Measurements from ENCODE around the gene SH3BP5L.
A peak's percentile ranks its signal among the peaks of the same experiment; 100 is the strongest.

SH3BP5L gene

DNA sequence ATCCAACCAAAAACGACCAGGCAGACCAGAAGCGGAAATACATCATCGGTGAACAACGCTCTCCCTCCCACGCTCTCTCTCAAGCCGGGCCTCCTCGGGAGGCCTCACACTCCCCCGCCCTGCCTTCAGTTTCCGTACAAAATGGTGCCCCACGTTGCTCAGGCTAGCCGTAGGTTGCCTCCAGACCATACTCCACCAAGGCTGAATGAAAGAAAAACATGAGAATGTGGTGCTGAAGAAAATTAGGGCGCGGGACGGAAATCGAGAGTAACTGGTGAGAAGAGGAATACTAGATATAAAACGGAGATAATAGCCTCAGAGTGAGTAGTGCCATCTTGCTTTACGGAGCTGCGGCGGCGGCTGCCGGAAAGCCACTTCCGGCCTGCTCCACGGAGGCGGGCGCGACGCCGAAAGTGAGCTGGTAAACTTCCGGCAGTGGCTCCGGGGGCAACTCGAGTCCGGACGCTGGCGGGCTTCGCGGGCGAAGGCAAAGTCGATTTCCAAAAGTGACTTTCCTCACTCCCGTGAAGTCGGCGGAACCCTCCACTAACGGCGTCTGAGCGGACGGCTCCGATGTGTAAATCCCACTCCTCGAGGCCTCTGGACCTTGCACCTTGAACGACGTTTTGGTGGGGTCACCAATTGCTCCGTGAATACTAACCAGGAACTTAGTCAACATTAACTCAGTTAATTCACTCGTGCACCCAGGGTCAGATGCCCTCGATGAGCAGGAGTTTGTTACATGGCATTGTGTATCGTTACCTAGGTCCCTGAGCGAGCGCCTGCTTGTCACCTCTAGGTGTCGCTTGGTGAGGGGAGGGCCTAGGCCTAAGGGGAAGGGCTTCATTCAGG is at the start of gene SH3BP5L:
SH3BP5L (minus strand) TSS at position 7 of the 852 bp plus-strand sequence. CDS start 980 bp downstream, outside the sequence.
- peak; percentile 98 for DNase-seq

DNA sequence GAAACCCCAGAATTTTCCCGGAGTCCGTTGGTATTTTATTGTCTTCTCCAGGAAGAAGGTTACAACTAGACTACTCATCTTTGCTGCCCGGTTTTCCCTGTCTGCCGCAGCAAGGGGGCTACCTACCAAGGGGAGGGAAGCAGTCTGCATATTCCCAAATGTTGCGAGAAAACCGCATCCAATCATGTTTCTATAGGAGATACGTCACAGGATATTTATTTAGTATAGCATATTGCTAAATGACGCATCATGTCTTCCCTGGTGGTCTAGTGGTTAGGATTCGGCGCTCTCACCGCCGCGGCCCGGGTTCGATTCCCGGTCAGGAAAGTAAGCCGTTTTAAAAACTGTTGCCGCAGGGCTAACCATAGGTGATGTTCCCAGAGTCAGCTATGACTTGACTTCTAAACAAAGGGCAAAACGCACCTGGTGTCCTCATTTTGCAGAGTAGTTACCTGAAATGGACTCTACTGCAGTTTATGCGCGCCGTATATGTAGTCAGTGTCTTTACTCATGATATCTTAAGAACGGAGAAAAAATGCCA is 48.3 kb upstream of the SH3BP5L start:
- peak; percentile 99 for DNase-seq

DNA sequence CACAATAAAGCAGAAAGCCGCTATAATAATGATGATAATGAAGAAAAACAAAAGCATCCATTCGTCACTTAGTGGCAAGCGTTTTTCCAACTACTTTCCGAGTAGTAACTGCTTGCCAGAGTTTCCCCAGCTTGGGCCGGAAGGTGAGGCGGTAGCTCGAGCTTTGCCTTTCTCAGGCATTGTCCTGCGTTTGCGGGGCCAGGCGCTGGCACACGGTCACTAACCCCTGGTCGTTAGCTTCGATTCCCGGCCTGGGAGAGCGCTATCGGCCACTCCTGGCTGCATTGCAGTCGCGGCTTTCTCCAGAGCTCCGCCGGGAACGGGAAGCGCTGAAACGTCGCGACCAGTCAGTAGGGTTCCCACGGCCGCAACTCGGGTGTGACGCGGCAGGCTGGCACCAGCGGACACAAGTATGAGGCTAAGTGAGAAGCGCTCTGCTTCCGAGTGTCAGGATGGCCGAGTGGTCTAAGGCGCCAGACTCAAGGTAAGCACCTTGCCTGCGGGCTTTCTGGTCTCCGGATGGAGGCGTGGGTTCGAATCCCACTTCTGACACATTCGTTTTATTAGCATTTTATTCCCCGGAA is 47.8 kb upstream of the SH3BP5L start:
- peak; percentile 100 for DNase-seq

DNA sequence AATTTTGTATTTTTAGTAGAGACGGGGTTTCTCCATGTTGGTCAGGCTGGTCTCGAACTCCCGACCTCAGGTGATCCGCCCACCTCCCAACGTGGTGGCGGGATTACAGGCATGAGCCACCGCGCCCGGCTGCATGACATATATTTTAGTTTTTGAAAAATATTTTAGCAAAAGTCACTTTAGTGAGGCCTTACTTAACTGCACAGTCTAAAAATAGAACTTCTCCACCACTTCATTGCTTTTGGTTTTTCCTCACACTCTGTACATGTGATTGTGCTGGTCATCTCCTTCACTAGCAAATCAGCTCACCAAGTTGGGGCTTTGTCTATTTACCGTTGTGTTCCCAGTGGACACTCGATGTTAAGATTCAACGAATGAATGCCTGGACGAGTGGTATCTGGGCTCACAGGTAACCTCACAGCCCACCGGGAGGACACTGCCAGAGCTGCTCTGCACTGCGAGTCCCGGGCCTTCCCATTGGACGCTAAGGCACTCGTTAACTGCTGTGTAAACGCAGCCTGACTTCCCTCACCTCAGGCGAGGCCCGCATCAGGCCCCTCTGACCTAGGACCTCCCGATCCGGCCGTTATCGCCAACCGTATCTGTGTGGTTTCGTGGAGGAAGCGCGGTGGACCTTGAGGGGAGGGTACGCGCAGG is 47.2 kb upstream of the SH3BP5L start:
- peak; percentile 94 for DNase-seq

DNA sequence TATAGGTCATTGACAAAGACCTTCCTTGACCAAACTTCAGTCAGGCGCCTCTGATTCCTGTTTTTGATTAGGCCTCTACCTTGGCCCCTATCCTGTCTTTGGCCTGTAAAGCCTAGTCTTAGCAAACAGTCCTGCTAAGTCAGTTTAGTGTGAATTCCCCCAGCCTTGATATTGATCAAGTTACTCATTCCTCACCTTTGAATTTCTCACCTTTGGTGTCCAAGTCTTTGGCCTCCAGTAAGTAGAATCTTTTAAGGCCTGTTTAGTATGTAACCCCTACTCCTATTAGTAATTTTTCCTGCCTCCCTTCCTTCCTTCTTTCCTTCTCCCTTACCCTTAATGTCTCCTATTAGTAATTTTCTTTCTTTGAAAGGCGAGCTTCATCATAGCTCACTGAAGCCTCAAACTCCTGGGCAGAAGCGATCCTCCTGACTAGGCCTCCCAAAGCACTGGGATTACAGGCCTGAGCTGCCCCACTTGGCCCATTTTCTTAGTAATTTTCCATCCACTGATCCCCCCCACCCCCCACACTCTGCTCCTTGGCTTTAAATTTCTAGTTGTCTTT is 46.2 kb upstream of the SH3BP5L start:
- no peak for DNase-seq

DNA sequence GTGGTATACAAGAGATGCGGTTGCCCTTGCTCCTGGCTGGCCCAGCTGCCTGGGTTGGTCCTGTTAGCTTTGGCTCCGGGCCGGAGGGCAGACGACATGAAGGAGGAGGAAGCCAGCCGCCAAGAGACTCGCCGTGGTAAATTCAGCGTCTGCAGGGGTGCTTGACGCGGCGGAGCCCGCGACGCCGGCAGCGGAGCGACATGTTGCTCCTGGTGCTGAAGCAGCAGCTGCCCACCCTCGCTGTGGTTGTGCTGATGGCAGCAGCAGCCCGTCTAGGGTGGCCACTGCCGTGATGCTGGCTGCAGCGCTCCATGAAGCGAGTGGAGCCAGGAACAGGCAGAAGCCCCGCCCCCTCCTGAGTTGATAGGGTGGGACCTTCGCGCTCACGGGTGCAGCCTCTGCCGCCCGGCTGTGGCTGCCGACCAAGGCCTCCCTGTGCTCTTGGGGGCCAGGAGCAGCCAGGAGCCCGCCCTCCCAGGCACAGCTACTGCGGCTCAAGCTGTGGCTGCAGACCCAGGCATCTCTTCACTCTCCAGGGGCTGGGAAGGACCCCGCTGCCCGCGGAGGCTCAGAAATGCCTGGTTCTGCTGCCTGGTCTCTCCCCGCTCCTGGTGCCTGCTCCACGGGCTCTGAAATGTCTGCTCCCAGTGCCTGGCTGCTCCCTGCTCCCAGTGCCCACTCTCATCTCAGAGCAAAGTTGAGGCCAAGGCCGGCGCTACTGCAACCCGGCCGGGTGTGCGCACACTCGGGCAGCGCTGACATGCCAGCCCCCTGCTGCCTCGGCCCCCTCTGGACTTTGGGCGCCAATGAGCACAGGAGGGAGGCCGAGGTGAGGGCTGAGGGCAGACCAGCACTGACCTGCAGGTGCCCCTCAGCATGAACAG is 37.5 kb upstream of the SH3BP5L start:
- DNase-seq, result peak; percentile 76

DNA sequence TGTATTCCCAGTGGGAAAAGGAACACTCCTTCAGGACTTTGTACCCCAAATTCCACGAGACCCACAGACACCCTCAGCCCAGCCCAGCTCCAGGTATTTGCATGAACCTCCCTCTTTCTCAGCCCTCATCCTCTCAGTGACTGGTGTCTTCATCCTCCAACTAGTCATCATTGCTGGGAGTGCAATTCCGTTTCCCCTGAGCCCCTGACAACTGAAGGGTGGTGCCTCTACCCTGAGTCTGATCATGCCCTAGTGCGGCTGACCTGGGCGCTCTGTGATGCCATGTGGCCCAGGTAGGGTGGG is 36.9 kb upstream of the SH3BP5L start:
- DNase-seq, result no peak

DNA sequence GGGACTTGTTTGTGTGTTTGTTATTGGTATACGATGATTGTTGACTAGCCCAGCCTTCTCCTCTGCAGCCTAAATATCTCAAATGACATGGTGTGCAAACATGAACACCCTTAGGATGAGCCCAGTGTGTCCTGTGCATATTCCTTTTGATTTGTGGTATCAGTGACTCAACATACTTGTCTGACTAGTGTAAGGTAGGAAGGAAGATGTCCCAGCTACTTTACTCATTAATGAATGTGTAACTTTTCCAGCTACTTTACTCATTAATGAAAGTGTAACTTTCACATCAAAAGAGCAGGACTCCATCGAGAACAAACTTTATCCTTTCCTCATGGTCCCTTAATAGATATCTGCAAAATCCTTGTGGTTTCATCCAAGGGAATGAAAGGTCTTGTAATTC is 35.9 kb upstream of the SH3BP5L start:
- DNase-seq, result no peak

DNA sequence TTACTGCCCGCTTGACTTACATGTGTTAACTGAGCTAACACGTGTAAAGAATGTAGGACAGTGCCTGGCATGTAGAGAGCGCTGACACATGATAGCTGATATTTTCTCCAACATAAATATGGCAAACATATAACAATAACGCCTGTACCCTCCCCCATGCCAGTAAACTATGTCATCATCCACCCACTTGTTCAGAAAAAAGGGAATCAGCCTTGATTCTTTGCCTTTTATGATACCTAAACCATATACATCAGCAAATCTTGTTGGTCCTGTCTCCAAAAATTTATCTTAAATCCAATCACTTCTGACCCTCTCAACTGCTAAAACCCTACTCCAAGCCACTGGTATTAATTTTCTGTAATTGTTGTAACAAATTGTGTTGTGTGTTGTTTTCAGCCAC is 34.3 kb upstream of the SH3BP5L start:
- DNase-seq, result peak; percentile 65

DNA sequence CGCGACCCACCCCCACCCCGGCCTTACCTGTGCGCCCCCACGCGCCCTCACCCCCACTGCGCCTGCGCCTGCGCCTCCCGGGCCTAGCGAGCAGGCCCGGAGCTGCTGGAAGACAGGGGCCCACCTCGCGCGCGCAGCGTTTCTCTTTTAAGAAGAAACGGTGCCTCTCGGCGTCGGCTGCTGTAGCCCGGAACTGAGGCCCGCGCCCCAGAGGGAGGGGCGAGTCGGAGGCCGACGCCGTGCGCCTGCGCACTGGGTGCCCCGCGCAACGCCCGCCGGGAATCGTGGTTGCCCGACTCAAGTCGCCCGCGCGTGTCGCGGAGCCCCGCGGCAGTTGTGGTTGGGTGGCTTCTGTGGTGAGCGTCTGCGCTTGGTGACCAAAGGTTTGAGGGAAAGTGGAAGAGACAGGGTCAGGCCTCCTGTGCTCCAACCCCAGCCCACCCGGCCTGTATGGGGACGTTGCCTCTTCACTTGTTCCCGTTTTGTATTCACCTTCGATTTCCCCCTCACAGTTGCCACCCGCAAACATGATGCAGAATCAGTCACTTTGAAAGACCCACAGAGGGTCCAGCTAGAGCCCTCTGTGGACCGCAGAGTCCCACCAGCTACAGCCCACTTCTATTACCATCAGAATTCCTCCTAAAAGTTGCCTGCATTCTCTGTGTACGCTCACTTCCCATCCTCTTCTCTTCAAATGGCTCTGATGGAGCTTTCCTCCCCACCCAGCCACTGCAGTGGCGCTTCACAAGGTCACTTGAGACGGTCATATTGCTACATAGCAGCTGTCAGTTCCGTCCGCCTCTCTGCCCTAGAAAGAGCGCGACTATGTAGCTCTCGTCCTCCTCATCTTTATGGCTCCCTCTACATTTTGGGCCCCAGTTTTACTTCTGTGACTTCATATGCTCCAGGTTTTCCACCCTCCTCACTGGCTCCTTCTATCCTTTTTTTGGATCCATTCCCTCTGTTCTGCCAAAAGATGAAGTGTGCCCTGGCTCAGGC is 33.5 kb upstream of the SH3BP5L start, which contains the start of gene ZNF692:
ZNF692 (minus strand) TSS at position 195 of the 999 bp plus-strand sequence. CDS start 776 bp downstream, outside the sequence.
- peak; percentile 99 for DNase-seq

DNA sequence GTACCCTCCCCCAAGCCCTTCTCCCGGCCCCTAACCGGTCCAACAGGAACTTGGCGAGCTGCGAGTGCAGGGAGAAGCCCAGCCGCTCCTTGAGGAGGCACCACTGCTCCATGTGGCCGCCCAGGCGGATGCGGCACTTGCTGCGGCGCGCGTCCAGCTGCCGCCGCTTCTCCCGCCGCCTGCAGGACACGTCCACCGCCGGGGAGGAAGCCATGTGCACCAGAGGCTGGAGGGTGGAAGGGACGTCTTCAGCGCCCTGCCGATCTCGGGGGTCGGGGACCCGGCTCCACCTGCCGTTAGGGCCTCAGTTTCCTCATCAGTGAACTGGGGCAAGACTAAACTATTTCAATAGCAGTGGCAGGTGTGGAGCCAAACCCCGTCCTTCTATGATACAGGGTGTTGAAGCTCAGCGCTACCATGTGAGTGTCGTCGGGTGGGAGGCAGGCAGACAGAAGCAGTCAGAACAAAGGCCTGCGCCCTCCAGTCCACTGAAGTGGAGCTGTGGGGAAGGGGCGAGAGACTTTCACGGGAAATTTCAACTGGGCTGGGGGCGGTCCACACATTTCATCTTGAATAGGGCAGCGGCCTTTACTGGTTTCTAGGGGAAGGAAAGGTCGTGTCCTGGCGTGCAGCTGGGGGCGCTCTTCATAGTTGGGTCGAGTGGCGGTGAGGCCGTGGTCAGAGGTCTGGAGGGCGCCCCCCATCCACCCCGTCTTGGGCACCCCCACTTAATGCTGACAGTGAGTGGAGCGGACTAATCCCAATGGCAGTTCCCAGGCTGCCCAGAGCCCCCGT is 32.6 kb upstream of the SH3BP5L start:
- peak; percentile 95 for DNase-seq

DNA sequence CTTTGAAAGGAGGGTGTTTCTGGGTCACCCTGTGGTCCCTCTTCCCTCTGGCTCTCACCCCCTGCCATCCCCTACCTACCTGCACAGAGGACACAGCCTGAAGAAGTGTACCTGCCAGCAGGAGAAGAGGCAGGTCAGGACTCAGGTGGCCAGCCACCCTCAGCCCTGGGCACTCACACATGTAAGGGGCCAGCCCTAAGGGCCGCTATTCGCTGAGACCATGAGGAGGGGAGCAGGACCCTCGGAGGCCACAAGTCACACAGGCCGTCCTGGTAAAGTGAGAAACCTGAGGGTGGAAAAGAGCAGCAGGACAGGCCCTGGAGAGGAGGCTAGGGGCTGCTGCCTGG is 32.0 kb upstream of the SH3BP5L start:
- no peak for DNase-seq

DNA sequence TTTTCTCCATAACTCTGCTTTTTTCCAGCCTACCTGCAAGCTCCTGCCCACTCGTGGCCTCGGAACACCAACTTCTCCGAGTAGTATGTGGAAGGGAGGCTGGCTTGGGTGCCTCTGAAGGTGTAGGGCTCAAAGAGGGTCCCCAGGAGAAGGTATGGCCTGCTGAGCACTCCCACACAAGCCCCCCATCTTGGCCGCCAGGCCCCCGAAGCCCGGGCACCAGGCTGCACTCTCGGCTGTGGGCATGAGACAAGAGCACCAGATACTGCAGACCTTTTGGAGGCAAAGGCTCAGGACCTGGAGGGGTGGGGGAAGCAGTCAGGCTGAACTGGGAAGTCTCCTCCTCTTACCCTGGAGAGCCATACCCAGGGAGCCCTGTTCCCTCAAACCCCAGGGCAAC is 31.5 kb upstream of the SH3BP5L start:
- peak; percentile 51 for DNase-seq

DNA sequence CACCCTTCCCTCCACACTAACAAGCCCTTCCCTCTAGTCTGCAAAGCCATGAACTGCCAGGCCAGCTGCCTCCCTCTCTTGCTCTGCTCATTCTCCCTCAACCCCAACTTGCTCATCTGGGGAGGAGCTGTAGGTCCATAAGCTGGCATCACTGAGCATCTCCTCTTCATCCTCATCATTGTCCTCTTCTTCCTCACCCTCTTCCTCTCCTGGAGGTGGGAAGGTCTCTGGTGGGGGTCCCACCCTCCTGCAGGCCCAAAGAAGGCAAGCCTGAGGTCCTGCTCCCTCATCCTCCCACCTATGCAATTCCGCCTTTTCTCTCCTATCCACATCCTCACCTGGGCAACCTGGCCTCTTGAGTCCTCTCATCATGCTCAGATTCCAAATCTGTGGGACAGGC is 30.5 kb upstream of the SH3BP5L start:
- no peak for DNase-seq

DNA sequence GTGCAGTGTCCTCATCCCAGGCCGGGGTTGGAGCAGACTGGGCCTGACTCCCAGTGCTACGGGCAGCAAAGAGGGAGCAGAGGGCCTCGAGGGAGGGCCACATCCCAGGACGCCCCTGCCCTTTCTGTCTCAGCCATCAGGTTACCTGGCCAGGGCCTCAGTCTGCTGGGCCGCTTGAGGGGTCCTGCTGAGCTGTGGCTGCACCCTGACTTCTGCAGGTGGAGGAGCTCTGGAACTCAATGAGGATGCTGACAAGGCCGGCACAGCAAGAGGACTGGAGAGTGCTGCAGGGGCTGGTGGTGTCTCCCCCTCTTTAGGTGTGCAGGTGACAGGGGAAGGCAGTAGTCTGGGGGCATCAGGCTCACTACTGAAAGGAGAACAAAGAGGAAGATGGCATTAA is 29.9 kb upstream of the SH3BP5L start:
- DNase-seq, result no peak

DNA sequence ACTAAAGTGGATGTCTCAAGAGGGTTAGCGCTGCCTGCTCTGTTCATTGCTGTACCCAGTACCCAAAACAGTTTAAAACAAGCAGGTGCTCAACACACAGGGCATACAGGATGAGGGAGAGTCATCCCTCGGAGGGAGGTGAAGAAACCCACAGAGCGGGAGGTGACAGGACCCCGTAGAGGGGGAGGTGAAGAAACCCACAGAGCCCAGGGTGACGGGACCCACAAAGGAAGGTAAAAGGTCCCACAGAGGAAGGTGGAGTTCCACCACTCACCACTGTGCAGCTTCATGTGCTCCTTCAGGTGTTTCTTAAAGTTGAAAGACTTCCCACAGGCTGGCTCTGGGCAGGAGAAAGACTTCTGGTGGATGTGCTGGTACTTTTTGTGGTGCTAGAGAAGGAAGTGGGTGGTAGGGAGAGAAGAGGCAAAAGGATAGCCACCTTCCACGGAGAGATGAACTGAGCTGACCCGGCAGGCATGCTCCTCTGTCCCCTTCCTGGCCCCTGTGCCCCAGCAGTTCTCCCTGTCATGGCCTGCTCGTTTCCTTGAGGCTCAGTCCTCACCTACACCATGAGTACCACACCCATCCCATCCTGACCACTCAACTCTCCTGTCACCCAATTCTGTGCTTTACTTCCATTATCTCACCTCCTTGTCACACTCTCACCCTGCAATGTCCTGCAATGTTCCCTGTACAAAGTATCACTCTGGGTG is 28.1 kb upstream of the SH3BP5L start:
- DNase-seq, result no peak

DNA sequence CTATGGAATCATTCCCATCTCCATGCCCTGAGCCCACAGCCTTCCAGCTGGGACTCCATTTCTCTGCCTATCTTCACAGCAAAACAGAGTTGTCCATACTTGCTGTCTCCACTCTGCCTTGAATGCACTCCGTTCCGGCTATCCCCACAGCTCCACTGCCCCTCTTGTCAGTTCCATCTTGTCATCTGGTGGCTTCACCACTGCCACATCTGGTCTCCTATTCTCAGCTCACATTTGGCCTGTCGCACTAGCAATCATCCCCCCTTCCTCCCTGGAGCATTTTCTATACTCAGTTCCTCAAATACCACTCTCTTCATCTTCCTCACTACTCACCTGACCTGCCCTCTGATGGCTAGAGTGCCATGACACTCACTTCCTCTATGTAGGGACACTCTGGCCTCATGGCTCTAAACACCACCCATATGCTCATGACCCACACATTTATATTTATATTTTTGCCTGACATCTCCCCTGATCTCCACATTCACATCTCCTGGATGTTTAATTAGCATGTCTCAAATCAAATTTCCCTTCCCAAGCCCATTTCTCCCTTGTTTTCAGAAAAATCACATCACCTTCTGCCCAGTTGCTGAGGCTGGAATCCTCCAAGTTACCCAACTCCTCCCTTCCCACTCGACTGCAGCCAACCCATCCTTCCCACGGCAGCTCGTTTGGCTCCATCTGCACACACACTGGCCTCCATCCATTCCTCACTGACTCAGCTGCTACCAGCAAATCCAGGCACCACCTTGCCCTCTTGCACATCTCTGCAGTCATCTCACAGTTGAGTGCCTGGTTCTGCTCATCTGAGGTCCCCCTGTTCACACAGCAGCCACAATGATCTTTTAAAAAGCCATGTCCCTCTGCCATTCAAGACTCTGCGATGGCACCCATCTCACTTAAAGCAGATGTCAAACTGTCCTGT is 27.0 kb upstream of the SH3BP5L start:
- no peak for DNase-seq

DNA sequence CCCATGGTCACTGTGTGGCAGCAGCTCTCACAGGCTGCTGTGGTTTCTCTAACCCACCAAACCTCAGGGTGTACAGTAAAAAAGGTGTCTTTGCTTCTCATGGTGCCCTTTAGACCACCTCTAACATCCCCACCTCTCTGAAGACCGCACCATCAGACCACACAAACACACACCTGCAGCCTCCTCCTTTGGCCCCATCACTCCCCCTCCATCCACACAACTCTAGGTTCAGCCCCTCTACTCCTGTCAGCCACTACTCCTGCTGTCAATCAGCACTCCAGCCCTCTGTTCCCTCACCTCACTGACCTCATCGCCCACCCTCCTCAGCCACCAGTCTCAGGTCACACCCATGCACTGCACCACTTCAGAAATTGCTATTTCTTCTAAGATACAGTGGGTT is 25.7 kb upstream of the SH3BP5L start:
- DNase-seq, result no peak

Measured in OCI-M1 (cell line).